ENCODE measurements around the gene ABCC3. TPM values are rescaled to one million over a fixed set of nuclear protein-coding genes. Genes with fewer than 3 reads are reported as not detected.

The ABCC3 gene
- total RNA-seq, 3 donors from 2014 or later (not counting 1 experiment from before 2014, with no cell fraction given): 1.6 to 13.2 (median 5.9) TPM

DNA sequence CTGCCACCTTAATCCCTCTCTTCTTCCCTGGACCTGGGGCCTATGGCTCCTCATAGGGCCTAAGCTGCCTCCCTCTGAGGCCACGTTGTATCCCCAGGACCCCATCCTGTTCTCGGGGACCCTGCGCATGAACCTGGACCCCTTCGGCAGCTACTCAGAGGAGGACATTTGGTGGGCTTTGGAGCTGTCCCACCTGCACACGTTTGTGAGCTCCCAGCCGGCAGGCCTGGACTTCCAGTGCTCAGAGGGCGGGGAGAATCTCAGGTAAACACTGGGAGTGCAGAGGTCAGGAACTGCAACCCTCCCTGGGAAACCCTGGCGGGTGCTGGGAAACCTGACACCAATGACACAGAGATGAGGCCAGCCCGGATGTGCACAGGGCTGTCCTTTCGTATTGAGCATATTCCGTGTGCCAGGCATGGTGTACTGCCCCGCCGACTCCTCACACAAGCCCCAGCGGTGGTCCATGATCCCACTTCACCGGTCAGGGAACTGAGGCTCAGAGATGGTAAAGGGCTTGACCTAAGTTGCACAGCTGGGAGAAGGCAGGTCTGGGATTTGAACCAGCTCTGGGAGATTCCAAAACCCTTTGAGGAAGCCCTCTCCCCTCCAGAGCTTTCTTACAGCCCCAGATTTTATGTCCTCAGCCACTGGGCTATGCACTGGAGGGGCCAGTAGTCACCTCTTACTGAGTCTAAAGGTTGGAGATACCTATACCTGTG is 50.1 kb downstream of the ABCC3 start:
- no peaks in the 10 kb centered on the region for H3K36me3 ChIP-seq (ENCODE audit: control insufficient read depth, insufficient read depth, low read length)
- no peak overlapping the region for H3K4me3 ChIP-seq (ENCODE audit: low read length)
- H3K27me3 Mint-ChIP-seq (ENCODE audit: low read depth in 2 of 2): peaks cover 19 to 21% of the 10 kb centered on the region in 2 donors
- ATAC-seq (no peak), DNase-seq (no peak)
- H3K27me3 ChIP-seq (ENCODE audit: control insufficient read depth, insufficient read depth, low read length): no peaks in the 10 kb centered on the region
- TF ChIP-seq, protein P1, sequence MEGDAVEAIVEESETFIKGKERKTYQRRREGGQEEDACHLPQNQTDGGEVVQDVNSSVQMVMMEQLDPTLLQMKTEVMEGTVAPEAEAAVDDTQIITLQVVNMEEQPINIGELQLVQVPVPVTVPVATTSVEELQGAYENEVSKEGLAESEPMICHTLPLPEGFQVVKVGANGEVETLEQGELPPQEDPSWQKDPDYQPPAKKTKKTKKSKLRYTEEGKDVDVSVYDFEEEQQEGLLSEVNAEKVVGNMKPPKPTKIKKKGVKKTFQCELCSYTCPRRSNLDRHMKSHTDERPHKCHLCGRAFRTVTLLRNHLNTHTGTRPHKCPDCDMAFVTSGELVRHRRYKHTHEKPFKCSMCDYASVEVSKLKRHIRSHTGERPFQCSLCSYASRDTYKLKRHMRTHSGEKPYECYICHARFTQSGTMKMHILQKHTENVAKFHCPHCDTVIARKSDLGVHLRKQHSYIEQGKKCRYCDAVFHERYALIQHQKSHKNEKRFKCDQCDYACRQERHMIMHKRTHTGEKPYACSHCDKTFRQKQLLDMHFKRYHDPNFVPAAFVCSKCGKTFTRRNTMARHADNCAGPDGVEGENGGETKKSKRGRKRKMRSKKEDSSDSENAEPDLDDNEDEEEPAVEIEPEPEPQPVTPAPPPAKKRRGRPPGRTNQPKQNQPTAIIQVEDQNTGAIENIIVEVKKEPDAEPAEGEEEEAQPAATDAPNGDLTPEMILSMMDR (IDR thresholded peaks at IDR 0.05): no peak
- no peak overlapping the region for H3K27ac ChIP-seq (ENCODE audit: low read length)
- 91% methylated on average over 15 of the region's 15 CpGs for WGBS (ENCODE audit: insufficient coverage)
- no peaks in the 10 kb centered on the region for H3K9me3 ChIP-seq (ENCODE audit: control insufficient read depth, insufficient read depth, low read length)
- peaks cover 0 to 11% of the 10 kb centered on the region in 2 donors for H3K4me1 Mint-ChIP-seq
- H3K4me3 Mint-ChIP-seq: no peak overlapping the region
- no peaks in the 10 kb centered on the region for H3K4me1 ChIP-seq (ENCODE audit: control insufficient read depth, insufficient read depth, low read length)
- intact Hi-C loops (cut with micrococcal nuclease): loop anchor here (10.0 kb wide), 1 partner anchor 140 kb away; the partner anchor contains the start of gene SPATA20
- no peak overlapping the region for H3K27ac Mint-ChIP-seq
- no peaks in the 10 kb centered on the region for H3K9me3 Mint-ChIP-seq
- no peaks in the 10 kb centered on the region for H3K36me3 Mint-ChIP-seq

DNA sequence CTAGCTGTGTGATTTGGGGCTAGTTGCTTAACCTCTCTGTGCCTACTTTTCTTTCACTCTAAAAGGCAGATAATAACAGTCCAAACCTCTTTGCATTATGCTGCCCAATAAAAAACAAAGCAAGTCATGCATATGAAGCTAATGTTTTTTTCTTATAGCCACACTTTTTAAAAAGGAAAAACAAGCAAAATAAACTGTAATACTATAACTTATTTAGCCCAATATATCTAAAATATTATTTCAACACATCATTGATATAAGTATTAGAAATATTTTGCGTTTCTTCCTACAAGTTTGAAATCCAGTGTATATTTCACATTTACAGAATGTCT is 50.6 kb downstream of the ABCC3 start:
- H3K4me3 ChIP-seq (ENCODE audit: low read length): no peak overlapping the region

DNA sequence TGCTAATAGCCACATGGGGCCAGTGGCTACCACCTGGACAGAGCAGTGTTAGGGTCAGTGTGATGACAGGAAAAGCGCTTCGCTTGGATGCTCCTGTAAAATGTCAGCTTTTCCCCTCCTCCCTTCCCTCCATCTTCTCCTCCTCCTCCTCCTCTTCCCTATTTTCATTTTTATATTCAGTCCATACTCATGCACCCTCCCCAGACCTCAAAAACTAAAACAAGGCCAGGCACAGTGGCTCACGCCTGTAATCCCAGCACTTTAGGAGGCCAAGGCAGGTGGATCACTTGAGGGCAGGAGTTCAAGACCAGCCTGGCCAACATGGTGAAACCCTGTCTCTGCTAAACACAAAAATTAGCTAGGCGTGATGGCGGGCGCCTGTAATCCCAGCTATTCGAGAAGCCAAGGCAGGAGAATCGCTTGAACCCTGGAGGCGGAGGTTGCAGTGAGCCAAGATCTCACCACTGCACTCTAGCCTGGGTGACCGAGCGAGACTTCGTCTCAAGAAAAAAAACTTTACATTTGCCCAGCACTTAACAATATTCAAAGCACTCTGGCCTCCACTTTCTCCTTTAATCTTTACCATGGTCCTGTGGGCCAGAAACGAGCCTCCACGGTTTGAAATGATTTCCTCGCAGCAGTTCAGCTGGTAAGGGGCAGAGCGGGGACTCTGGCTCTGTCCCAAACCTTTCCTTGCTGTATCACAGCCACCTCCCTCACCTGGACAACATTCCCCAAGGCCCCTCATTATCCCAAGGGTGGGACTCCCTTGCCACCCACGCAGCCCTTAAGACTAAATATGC is 51.2 kb downstream of the ABCC3 start:
- H3K9me3 Mint-ChIP-seq: no peaks in the 10 kb centered on the region
- TF ChIP-seq, protein P1 (IDR thresholded peaks at IDR 0.05): no peak
- H3K36me3 Mint-ChIP-seq: no peaks in the 10 kb centered on the region
- Histone ChIP-seq H3K4me3 (ENCODE audit: low read length) (no peak overlapping the region), H3K9me3 (ENCODE audit: control insufficient read depth, insufficient read depth, low read length) (no peaks in the 10 kb centered on the region), H3K36me3 (ENCODE audit: control insufficient read depth, insufficient read depth, low read length) (no peaks in the 10 kb centered on the region), H3K27me3 (ENCODE audit: control insufficient read depth, insufficient read depth, low read length) (no peaks in the 10 kb centered on the region), H3K27ac (ENCODE audit: low read length) (no peak overlapping the region), H3K4me1 (ENCODE audit: control insufficient read depth, insufficient read depth, low read length) (no peaks in the 10 kb centered on the region)
- WGBS (ENCODE audit: insufficient coverage): 86% methylated on average over 17 of the region's 17 CpGs
- intact Hi-C loops (cut with micrococcal nuclease): loop anchor here (10.0 kb wide), 1 partner anchor 141 kb away; the partner anchor contains the start of gene SPATA20
- no peak overlapping the region for H3K27ac Mint-ChIP-seq
- H3K4me1 Mint-ChIP-seq: peaks cover 0 to 11% of the 10 kb centered on the region in 2 donors
- H3K4me3 Mint-ChIP-seq: no peak overlapping the region
- ATAC-seq: no peak
- no peak for DNase-seq
- H3K27me3 Mint-ChIP-seq (ENCODE audit: low read depth in 2 of 2): peaks cover 14 to 18% of the 10 kb centered on the region in 2 donors

More for the DNA sequence above, 50.6 kb downstream of the ABCC3 start:
- no CpG with 5 or more reads among the region's 1 CpG for WGBS (ENCODE audit: insufficient coverage)
- Histone ChIP-seq H3K4me1 (ENCODE audit: control insufficient read depth, insufficient read depth, low read length) (no peaks in the 10 kb centered on the region), H3K9me3 (ENCODE audit: control insufficient read depth, insufficient read depth, low read length) (no peaks in the 10 kb centered on the region), H3K27ac (ENCODE audit: low read length) (no peak overlapping the region), H3K36me3 (ENCODE audit: control insufficient read depth, insufficient read depth, low read length) (no peaks in the 10 kb centered on the region), H3K27me3 (ENCODE audit: control insufficient read depth, insufficient read depth, low read length) (no peaks in the 10 kb centered on the region)
- Mint-ChIP-seq H3K27ac (no peak overlapping the region), H3K4me1 (peaks cover 0 to 11% of the 10 kb centered on the region in 2 donors), H3K4me3 (no peak overlapping the region), H3K36me3 (no peaks in the 10 kb centered on the region), H3K9me3 (no peaks in the 10 kb centered on the region), H3K27me3 (ENCODE audit: low read depth in 2 of 2) (peaks cover 18 to 19% of the 10 kb centered on the region in 2 donors)
- TF ChIP-seq, protein P1 (IDR thresholded peaks at IDR 0.05): no peak
- ATAC-seq (no peak), DNase-seq (no peak)
- intact Hi-C loops (cut with micrococcal nuclease): loop anchor here (10.0 kb wide), 1 partner anchor 140 kb away; the partner anchor contains the start of gene SPATA20
